ENCODE results near the gene VPS72. TPM values are rescaled to one million over a fixed set of nuclear protein-coding genes. Genes with fewer than 3 reads are reported as not detected.

Gene VPS72
- total and polyA plus RNA-seq, 10 of the 15 experiments (the other 5 are each of a cell fraction or from before 2014, with no cell fraction given), result 6.7 to 77.8 (median 58.1) TPM

DNA sequence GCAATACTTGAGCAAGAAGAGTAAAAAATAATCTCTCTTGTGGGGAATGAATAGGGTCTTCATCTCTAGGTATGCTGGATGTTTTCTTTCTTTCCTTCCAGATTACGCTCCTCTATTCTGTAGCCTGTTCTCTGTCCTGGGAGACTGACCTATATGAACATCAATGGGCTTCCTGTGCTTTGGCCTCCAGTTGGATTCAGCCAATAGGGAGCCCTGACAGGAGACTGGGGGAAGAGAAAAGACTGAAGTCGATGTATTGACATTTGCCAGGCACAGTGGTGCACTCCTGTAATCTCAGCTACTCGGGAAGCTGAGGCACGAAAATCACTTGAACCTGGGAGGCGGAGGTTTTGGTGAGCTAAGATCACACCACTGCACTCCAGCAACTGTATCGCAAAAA, 61.2 kb downstream of the VPS72 start:
- Histone ChIP-seq H4K20me1 (ENCODE audit: control insufficient read depth, insufficient read depth) (no peaks in the 10 kb centered on the region), H3K9ac (ENCODE audit: control insufficient read depth, insufficient read depth, low read length) (no peak overlapping the region), H3K4me3 (no peak overlapping the region), H3K27me3 (replicated peaks in 1 of 2; ENCODE audit: control insufficient read depth in 2 of 2, insufficient read depth in 2 of 2, low read length in 1 of 2) (no peaks in the 10 kb centered on the region), H3K4me1 (ENCODE audit: control insufficient read depth, insufficient read depth, low read length) (peaks cover 5% of the 10 kb centered on the region; the same call in 1 of the 2 replicates), H3K27ac (ENCODE audit: control insufficient read depth, insufficient read depth) (no peak overlapping the region), H3K79me2 (ENCODE audit: control insufficient read depth, insufficient read depth, low read length) (no peaks in the 10 kb centered on the region), H3K4me2 (ENCODE audit: control insufficient read depth, insufficient read depth) (no peak overlapping the region), H3K9me3 (replicated peaks; ENCODE audit: control insufficient read depth, insufficient read depth, low read length) (no peaks in the 10 kb centered on the region), H2AFZ (ENCODE audit: control insufficient read depth, low read depth, low read length) (no peak overlapping the region), H3K36me3 (ENCODE audit: control insufficient read depth in 2 of 2, insufficient read depth in 2 of 2, low read length in 1 of 2) (no peaks in the 10 kb centered on the region; a peak in 1 of 4 replicates)
- FAIRE-seq, result no peak
- WGBS (ENCODE audit: insufficient coverage, insufficient replicate concordance, low lambda C conversion rate, missing lambda C conversion rate), result 56% methylated on average over 1 of the region's 6 CpGs
- BruUV-seq (replicated peaks), result no TSS peak
- RAD21 ChIA-PET (ENCODE audit: unreplicated experiment), result no interaction called here
- POLR2A ChIA-PET, result interaction anchor here (0.6 to 0.7 kb wide), 3 partner anchors 119 to 619 kb away, joined by 4 to 5 read pairs (median 4); no protein-coding TSS in a partner anchor
- ATAC-seq, result no peak
- CTCF ChIA-PET, result interaction anchor here (0.6 to 3.3 kb wide), 3 partner anchors 28 to 694 kb away, joined by 3 to 8 read pairs (median 4); partner anchors contain the start of gene TNFAIP8L2
- in situ Hi-C loops (cut with MboI), result no loop called here
- SMC1A ChIA-PET (ENCODE audit: uncharacterized antibody, unreplicated experiment), result no interaction called here
- no peak for TF ChIP-seq SIN3A (IDR thresholded peaks at IDR 0.05; ENCODE audit: low read depth, low read length)
- no peak for TF ChIP-seq EP300 (IDR thresholded peaks at IDR 0.05; ENCODE audit: borderline replicate concordance in 1 of 2, control insufficient read depth in 1 of 2, low read depth in 2 of 2, low read length in 2 of 2)
- no peak for TF ChIP-seq RELA (IDR thresholded peaks at IDR 0.05; ENCODE audit: borderline replicate concordance, partially characterized antibody)
- no peak for TF ChIP-seq SUPT20H (IDR thresholded peaks at IDR 0.05; ENCODE audit: borderline replicate concordance, control insufficient read depth, low read depth, low read length)
- TF ChIP-seq SUZ12 (IDR thresholded peaks at IDR 0.05; ENCODE audit: unreplicated experiment), result no peak
- no peak for TF ChIP-seq ZNF24 (IDR thresholded peaks at IDR 0.05)
- TF ChIP-seq SKIL (IDR thresholded peaks at IDR 0.05; ENCODE audit: low read depth, poor library complexity, severe bottlenecking), result no peak
- no peak for TF ChIP-seq WRNIP1 (IDR thresholded peaks at IDR 0.05; ENCODE audit: borderline replicate concordance, low read depth, low read length)
- no peak for TF ChIP-seq NRF1 (conservative IDR thresholded peaks at IDR 0.05; ENCODE audit: low read depth, low read length)
- TF ChIP-seq MEF2A (IDR thresholded peaks at IDR 0.05; ENCODE audit: insufficient read depth, low read depth, low read length), result no peak
- TF ChIP-seq EED (IDR thresholded peaks at IDR 0.05; ENCODE audit: low read depth), result no peak
- TF ChIP-seq POU2F2 (IDR thresholded peaks at IDR 0.05; ENCODE audit: borderline replicate concordance, low read depth, low read length), result no peak
- TF ChIP-seq BCL11A (IDR thresholded peaks at IDR 0.05; ENCODE audit: low read depth, low read length), result no peak
- TF ChIP-seq E2F8 (IDR thresholded peaks at IDR 0.05; ENCODE audit: low read depth, partially characterized antibody), result no peak
- TF ChIP-seq POLR2AphosphoS2 (IDR thresholded peaks at IDR 0.05; ENCODE audit: low read depth, low read length), result no peak
- TF ChIP-seq PAX8 (IDR thresholded peaks at IDR 0.05), result no peak
- TF ChIP-seq SIX5 (IDR thresholded peaks at IDR 0.05; ENCODE audit: low read depth, low read length, severe bottlenecking), result no peak
- no peak for TF ChIP-seq ZNF384 (IDR thresholded peaks at IDR 0.05; ENCODE audit: borderline replicate concordance, low read depth, low read length)
- TF ChIP-seq STAT1 (conservative IDR thresholded peaks at IDR 0.05), result no peak
- intact Hi-C loops (cut with micrococcal nuclease; ENCODE audit: unreplicated experiment), result no loop called here
- no peak for DNase-seq (ENCODE audit: low read depth, low spot score)
